NCI-H748 (cell line): ENCODE data around the gene TXK.
A peak's percentile ranks its signal among the peaks of the same experiment; 100 is the strongest.

Experiments
- DNase-seq: peaks from one replicate; lab custom pipeline; 2025; ENCODE audit not compliant: unreplicated experiment; lab: John Stamatoyannopoulos, UW

TXK gene

GRCh38 chr4:48138511-48138910, 4.5 kb upstream of the TXK start:
- DNase-seq, result no peak

DNA sequence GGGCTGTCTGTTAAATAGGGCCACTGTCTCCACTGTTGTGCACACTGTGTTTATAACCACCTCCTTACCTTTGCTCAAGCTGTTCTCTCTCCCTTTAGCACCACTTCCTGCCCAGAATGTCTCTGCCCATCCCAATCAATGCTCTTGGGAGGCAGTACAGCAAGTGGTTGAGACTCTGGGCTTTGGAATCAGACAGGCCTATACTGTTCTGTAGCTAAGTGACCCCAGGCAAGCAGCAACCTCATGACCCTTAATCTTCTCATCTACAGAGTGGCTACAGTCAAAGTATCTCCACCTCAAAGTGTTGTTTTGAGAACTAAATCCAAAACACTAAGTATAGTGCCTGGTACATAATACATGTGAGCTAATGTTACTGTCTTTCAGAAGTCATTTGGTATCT, 3.8 kb upstream of the TXK start:
- DNase-seq, result no peak

GRCh38 chr4:48133669-48134068, 381 bp downstream of the TXK start:
- DNase-seq, result no peak

DNA sequence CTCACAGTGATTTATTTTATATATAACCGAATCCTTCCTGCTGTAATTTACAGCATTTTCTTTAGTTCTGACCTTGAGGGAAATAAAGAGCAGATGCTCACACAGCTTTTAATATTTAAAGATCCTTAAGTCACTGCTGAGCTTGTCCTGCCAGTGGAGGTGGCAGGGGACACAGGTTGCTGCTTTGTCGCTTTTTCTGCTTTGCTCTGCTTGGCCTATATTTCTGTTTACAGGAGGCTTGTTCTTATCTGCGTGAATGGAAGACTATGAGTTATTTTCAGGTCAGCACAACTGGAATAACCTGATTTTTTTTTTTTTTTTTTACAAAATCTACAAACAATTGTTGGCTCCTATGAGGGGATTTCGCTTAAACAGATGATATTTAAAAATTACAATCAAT, 2.3 kb downstream of the TXK start:
- DNase-seq, result no peak

- DNase-seq, result no peak
These were observed 4.0 kb downstream of the TXK start for GRCh38 chr4:48130100-48130499.

GRCh38 chr4:48129307-48130014, 4.6 kb downstream of the TXK start:
- DNase-seq, result peak; percentile 29

DNA sequence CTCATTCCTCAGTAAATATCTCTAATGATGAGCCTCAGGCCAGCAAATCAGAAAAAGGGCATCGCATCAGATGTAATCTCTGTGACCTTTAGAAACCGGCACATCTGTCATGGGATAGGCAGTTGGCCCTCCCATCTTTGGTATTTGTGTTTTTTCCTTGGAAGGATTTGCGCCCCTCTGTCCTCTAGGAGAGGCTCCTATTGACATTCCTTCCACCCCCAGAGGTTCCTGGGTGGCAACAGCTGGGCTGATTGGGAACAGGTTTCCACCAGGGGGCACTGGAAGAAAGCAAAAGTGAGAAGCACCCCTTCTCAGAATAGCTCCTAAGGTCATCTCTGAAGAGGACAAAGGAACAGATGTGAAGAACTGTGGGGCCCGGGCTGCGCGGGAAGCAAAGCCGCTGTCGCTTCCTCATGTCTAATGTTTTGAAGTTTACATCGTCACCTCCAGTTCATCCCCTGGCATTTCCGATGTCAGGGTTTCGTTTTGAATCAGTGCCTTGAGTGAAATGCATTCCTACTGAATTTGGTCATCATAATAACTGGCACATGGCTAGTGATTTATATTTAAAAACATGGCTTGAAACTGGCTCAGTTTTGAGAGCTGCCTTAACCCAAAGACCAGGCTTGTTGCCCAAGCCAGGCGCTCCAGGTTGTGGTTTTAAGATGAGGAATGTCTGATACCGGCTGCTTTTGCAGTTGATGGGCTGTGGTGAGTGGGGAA, 6.2 kb downstream of the TXK start:
- DNase-seq, result peak; percentile 68

GRCh38 chr4:48127231-48127630, 6.8 kb downstream of the TXK start:
- DNase-seq, result peak; percentile 16

GRCh38 chr4:48126621-48127020, 7.4 kb downstream of the TXK start:
- DNase-seq, result no peak

GRCh38 chr4:48124870-48125269, 9.2 kb downstream of the TXK start:
- DNase-seq, result no peak

- DNase-seq, result peak; percentile 4
These were observed 11.3 kb downstream of the TXK start for GRCh38 chr4:48122756-48123155.

DNA sequence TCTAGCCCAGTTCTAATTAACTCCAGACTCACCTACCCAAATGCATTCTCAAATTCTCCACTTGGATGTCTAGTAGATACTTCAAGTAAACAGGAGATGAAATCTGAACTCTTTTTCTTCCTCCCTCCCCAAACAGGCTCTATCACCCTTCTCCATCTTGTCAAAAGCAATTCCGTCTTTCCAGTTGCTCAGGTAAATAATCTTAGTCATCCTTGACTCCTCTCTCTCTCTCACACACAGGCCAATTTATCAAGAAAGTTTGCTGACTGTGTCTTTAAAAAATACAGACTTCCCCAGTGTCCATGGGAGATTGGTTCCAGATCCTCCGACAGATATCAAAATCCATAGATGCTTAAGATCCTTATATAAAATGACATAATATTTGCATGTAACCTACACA, 12.9 kb downstream of the TXK start:
- DNase-seq, result no peak

- no peak for DNase-seq
These were observed 13.9 kb downstream of the TXK start for GRCh38 chr4:48120132-48120531.

DNA sequence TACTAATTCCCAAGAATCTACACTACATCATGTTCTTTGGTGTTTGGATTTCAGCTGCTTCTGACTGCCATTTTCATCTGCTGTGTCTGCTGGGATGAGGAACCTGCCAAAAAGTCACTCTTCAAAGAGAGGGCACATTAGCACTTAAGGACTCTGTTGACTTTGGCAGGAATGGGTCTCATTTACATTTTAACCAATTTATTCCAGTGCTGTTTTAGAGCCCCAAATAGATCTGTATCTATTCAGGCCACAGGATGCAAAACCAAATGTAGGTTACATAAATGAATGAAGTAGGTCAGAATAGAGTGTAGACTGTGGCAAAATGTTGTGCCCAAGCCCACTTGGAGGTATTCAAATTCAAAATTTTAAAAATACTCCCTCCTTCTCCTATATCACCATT, 14.4 kb downstream of the TXK start:
- no peak for DNase-seq

DNA sequence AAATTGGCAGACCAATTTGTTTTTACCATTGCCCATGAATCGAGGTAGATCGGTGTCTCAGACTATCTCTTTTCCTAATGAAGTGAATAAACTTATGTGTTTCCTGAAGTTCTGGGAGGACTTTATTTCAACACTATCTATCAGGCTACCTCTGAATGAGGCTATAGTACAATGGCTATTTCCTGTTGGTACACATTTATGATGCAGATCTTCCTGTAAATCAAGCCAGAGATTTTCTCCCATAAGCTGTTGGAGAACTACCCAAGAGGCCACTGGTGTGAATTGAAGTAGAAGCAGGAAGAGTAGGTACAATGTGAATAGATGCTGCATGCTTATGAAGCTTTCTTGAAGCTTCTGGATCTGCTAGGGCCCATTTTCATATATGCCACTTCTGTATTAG, 16.0 kb downstream of the TXK start:
- DNase-seq, result no peak

- no peak for DNase-seq
These were observed 17.5 kb downstream of the TXK start for GRCh38 chr4:48116582-48116981.

DNA sequence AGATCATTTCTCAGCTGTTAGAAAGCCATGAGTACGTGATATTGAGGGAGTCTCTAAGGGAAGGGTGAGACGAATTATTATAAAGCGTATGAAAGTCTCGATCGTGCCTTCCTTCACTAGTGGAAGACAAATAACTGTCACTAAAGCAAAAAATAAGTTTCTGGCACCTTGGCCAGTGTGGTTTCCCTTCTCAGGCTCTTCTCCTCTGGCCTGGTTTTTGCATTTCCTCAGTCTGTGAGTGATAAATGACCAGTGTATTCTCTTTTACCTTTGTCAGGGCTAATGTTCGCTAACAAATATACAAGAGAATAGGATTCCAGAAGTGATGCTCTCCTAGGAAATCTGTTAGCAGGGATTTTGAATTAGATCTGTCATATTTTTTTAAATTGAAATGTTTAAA, 19.6 kb downstream of the TXK start:
- DNase-seq, result no peak

- no peak for DNase-seq
These were observed 21.9 kb downstream of the TXK start for GRCh38 chr4:48112017-48112667.

DNA sequence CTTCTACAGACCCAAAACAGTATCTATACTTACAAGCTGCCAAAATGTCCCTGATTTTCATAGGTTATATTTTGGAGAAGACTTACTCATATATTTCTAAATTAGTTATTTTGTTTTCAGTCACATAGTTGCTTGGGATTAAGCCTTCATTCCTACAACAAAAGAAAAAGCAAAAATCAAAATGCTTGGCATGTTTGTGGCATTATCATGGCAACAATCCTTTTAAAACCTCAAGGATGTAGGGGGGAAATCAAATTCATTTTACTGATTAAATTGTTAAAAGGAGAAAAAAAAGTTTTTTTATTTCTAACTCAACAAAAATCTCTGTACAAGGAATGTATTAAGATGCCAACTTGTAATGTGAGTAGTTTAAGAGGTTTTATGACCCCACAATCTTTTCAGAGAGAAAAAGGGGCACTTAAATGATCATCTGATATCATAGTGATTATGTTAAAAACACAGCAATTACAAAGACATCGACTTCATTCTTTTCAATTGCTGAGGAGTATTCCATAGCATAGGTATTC, 23.5 kb downstream of the TXK start:
- no peak for DNase-seq

GRCh38 chr4:48109413-48110263, 24.4 kb downstream of the TXK start:
- peak; percentile 69 for DNase-seq
